K562 (cell line): ENCODE results near the gene STX12. TPM values are rescaled to one million over a fixed set of nuclear protein-coding genes. Genes with fewer than 3 reads are reported as not detected.

ENCODE experiments used
- CBFB ChIP-seq: sonication (generic); formaldehyde crosslinking; IDR thresholded peaks from 2 replicates; pipeline ENCODE4 v1.4.0; 2020; ENCODE audit warnings: mild to moderate bottlenecking, missing genetic modification reagents
- CTCF ChIP-seq, 3 experiments: IDR thresholded peaks in 2 of 3; conservative IDR thresholded peaks in 1 of 3; 2 replicates each; pipeline ENCODE4 v1.5.1; 2011 to 2012; ENCODE audit warnings: low read length in 3 of 3, mild to moderate bottlenecking in 3 of 3, control low read depth in 2 of 3, improper control_type of control experiment in 1 of 3, inconsistent platforms in 1 of 3, low read depth in 1 of 3, mixed read lengths in 1 of 3, moderate library complexity in 1 of 3; ENCODE audit not compliant: insufficient read depth in 2 of 3
- FOXK1 ChIP-seq: sonication (generic); formaldehyde crosslinking; IDR thresholded peaks from 2 replicates; pipeline ENCODE4 v1.8.0; 2022; ENCODE audit warnings: missing genetic modification reagents, mild to moderate bottlenecking, borderline replicate concordance
- GMEB1 ChIP-seq: fragments of 250-450 bp; sonication (Bioruptor Pico); IDR thresholded peaks from 2 replicates; pipeline ENCODE4 v1.4.0; 2020; ENCODE audit warnings: mild to moderate bottlenecking
- HMG20A ChIP-seq: fragments of 450-650 bp; formaldehyde crosslinking; conservative IDR thresholded peaks from 2 replicates; pipeline ENCODE4 v1.4.0; 2020; ENCODE audit warnings: mild to moderate bottlenecking, mixed read lengths
- MAFF ChIP-seq: IDR thresholded peaks from 2 replicates; pipeline ENCODE4 v1.6.1; 2012; ENCODE audit warnings: low read length, improper control_type of control experiment
- MYC ChIP-seq, 2 experiments: fragments of 250-450 bp in 1 of 2; sonication (Bioruptor Pico) in 1 of 2; IDR thresholded peaks; 2 replicates each; pipeline versions ENCODE4 v1.5.1 to v1.6.1; 2012 to 2021; ENCODE audit warnings: low read depth in 2 of 2, borderline replicate concordance in 1 of 2, improper control_type of control experiment in 1 of 2, low read length in 1 of 2, mild to moderate bottlenecking in 1 of 2, moderate library complexity in 1 of 2
- POLR2AphosphoS5 ChIP-seq: IDR thresholded peaks from 2 replicates; pipeline ENCODE4 v1.6.1; 2011; ENCODE audit warnings: mild to moderate bottlenecking, low read depth, low read length, moderate library complexity; ENCODE audit not compliant: control insufficient read depth, insufficient read depth
- POLR3G ChIP-seq: IDR thresholded peaks from 2 replicates; pipeline ENCODE4 v1.6.1; 2011; ENCODE audit not compliant: insufficient read length, insufficient replicate concordance; ENCODE audit errors: extremely low read depth
- RCOR1 ChIP-seq, 2 experiments: IDR thresholded peaks; 2 replicates each; pipeline ENCODE4 v1.6.1; 2012; ENCODE audit warnings: low read depth in 2 of 2, low read length in 2 of 2, borderline replicate concordance in 1 of 2, improper control_type of control experiment in 1 of 2
- RUNX1 ChIP-seq: sonication (generic); IDR thresholded peaks from 2 replicates; pipeline ENCODE4 v1.6.1; 2016; ENCODE audit warnings: antibody characterized with exemption, low read depth
- SMARCE1 ChIP-seq: fragments of 450-650 bp; IDR thresholded peaks from 2 replicates; pipeline ENCODE4 v1.7.1; 2016; ENCODE audit warnings: mild to moderate bottlenecking
- SOX6 ChIP-seq: fragments of 450-650 bp; IDR thresholded peaks from 2 replicates; pipeline ENCODE4 v1.6.1; 2014; ENCODE audit warnings: mild to moderate bottlenecking
- SRSF3 ChIP-seq: fragments of 200-400 bp; formaldehyde crosslinking; IDR thresholded peaks from 2 replicates; pipeline ENCODE4 v1.6.1; 2016; ENCODE audit warnings: mild to moderate bottlenecking, low read length, moderate library complexity; ENCODE audit not compliant: insufficient read depth
- THAP7 ChIP-seq: fragments of 250-450 bp; sonication (Bioruptor Pico); IDR thresholded peaks from 2 replicates; pipeline ENCODE4 v1.5.0; 2021
- TRIM24 ChIP-seq, 2 experiments: fragments of 450-650 bp; IDR thresholded peaks; 2 replicates each; pipeline ENCODE4 v1.6.1; 2016
- ZBTB17 ChIP-seq: fragments of 450-650 bp; formaldehyde crosslinking; IDR thresholded peaks from 2 replicates; pipeline ENCODE4 v1.4.0; 2020; ENCODE audit warnings: mild to moderate bottlenecking
- ZNF174 ChIP-seq: fragments of 250-450 bp; sonication (Bioruptor Pico); IDR thresholded peaks from 2 replicates; pipeline ENCODE4 v1.4.0; 2020; ENCODE audit warnings: mild to moderate bottlenecking
- ZNF224 ChIP-seq: sonication (generic); formaldehyde crosslinking; IDR thresholded peaks from 2 replicates; pipeline ENCODE4 v1.8.0; 2022; ENCODE audit warnings: mild to moderate bottlenecking, missing genetic modification reagents
- ZNF280B ChIP-seq: fragments of 250-450 bp; sonication (Bioruptor Pico); IDR thresholded peaks from 2 replicates; pipeline ENCODE4 v1.5.1; 2021; ENCODE audit warnings: mild to moderate bottlenecking
- ZNF395 ChIP-seq: fragments of 200-800 bp; sonication (Bioruptor generic); IDR thresholded peaks from 2 replicates; pipeline ENCODE4 v1.6.1; 2017; ENCODE audit warnings: missing genetic modification characterization, missing compliant biosample characterization
- polyA plus RNA-seq, 8 experiments: library from polyadenylated mRNA; depleted of rRNA in 4 of 8; stranded (reverse) in 5 of 8; unstranded in 3 of 8; fragments of >200 nt; fragmentation: Nextera tagmentation in 2 of 8; fragmentation: Illumina TruSeq in 1 of 8; extraction: Ambion mirVana in 2 of 8; extraction: Trizol in 1 of 8; gene quantifications; 2 replicates each; pipeline versions ENCODE4 v1.2.1 to v1.2.3, GENCODE V29; 2011 to 2014; ENCODE audit warnings: inconsistent platforms in 1 of 8, missing spikeins in 1 of 8
- total RNA-seq, 7 experiments: library from RNA; depleted of rRNA in 6 of 7; stranded (reverse); fragments of >200 nt in 6 of 7; fragmentation: Illumina TruSeq in 2 of 7; extraction: Trizol in 2 of 7; gene quantifications; 2 replicates each; pipeline versions ENCODE4 v1.2.1 to v1.2.3, GENCODE V29; 2011 to 2021; ENCODE audit warnings: low replicate concordance in 1 of 7

The STX12 gene
- total and polyA plus RNA-seq, 9 of the 15 experiments (the other 6 are each of a cell fraction or from before 2014, with no cell fraction given): 16.9 to 31.3 (median 25.7) TPM

- TF ChIP-seq HMG20A (CRISPR knock-in tag): no peak
- no peak for TF ChIP-seq SMARCE1
- TF ChIP-seq ZNF280B (CRISPR knock-in tag): no peak
- TF ChIP-seq THAP7 (CRISPR knock-in tag): no peak
- no peak for TF ChIP-seq SRSF3
- TF ChIP-seq POLR3G: no peak
- TF ChIP-seq ZNF224 (CRISPR knock-in tag): no peak
- TF ChIP-seq ZBTB17: no peak
- no peak for TF ChIP-seq MYC (IDR thresholded peaks at IDR 0.05; ENCODE audit: low read depth, low read length)
- TF ChIP-seq MYC (CRISPR knock-in tag; IDR thresholded peaks at IDR 0.05; ENCODE audit: borderline replicate concordance, low read depth): no peak
- no peak for TF ChIP-seq MAFF
- TF ChIP-seq GMEB1 (CRISPR knock-in tag): no peak
- TF ChIP-seq TRIM24 (IDR thresholded peaks at IDR 0.05): no peak
- TF ChIP-seq CTCF (IDR thresholded peaks at IDR 0.05 in 2 of 3, conservative IDR thresholded peaks at IDR 0.05 in 1 of 3; ENCODE audit: insufficient read depth in 2 of 3, low read depth in 1 of 3, low read length in 3 of 3): no peak
- 0 out of 2 replicates have a peak, but pooled peaks have one; percentile 55 for TF ChIP-seq CBFB
- no peak for TF ChIP-seq ZNF174 (CRISPR knock-in tag)
- TF ChIP-seq ZNF395: no peak
- TF ChIP-seq RUNX1: no peak
- no peak for TF ChIP-seq RCOR1 (IDR thresholded peaks at IDR 0.05; ENCODE audit: borderline replicate concordance in 1 of 2, low read depth in 2 of 2, low read length in 2 of 2)
- no peak for TF ChIP-seq SOX6
- no peak for TF ChIP-seq FOXK1
- TF ChIP-seq POLR2AphosphoS5: no peak
Measured at GRCh38 chr1:27862671-27863537, 89.9 kb downstream of the STX12 start (continued).
